B cell (primary cell): ENCODE measurements around the gene LENEP. TPM values are rescaled to one million over a fixed set of nuclear protein-coding genes. Genes with fewer than 3 reads are reported as not detected.
"Not testable (repeated sequence)": the region's sequence is repeated elsewhere in the genome, so short reads cannot be mapped to it uniquely, and the experiment has no call there.

Experiments
- ATAC-seq: fragments of 200-7000 bp; cut with Tn5 transposase; one replicate; pipeline ENCODE4 v1.10.0; 2021; ENCODE audit warnings: low read depth, mild to moderate bottlenecking, moderate number of reproducible peaks, moderate library complexity
- CTCF ChIA-PET: fragments of 350-600 bp; sonication (Branson Sonifier 250); formaldehyde crosslinking; loops from one replicate; lab custom pipeline; 2021; ENCODE audit warnings: antibody characterized with exemption, inconsistent platforms; lab: Charles Lee
- POLR2A ChIA-PET: fragments of 350-600 bp; sonication (Branson Sonifier 250); formaldehyde crosslinking; loops from one replicate; lab custom pipeline; 2021; ENCODE audit warnings: antibody characterized with exemption; lab: Charles Lee
- DNase-seq: peaks from one replicate; pipeline ENCODE4 v3.0.0; 2013
- H2AFZ ChIP-seq: 2 replicates; pipeline ENCODE4 v1.6.1; 2012; ENCODE audit warnings: mild to moderate bottlenecking, low read depth, low read length; ENCODE audit not compliant: insufficient read depth, poor library complexity, severe bottlenecking
- H3K27ac ChIP-seq, 2 donors: 1 replicate in 1 of 2; 2 replicates in 1 of 2; pipeline ENCODE4 v1.5.1; 2012 to 2013; ENCODE audit warnings: low read length in 2 of 2, mild to moderate bottlenecking in 2 of 2, moderate library complexity in 1 of 2
- H3K27me3 ChIP-seq, 4 experiments: fragments of 200-600 bp in 1 of 4; sonication (generic) in 1 of 4; replicated peaks in 1 of 4; 1 replicate in 2 of 4; 2 replicates in 2 of 4; pipeline versions ENCODE4 v1.6.1 to v1.7.0; 2013 to 2016; ENCODE audit warnings: low read length in 3 of 4, mild to moderate bottlenecking in 2 of 4, mixed read lengths in 1 of 4, moderate library complexity in 1 of 4; ENCODE audit not compliant: insufficient read depth in 4 of 4, control insufficient read depth in 3 of 4; ENCODE audit errors: control extremely low read depth in 1 of 4
- H3K36me3 ChIP-seq, 2 experiments: replicated peaks in 1 of 2; 1 replicate in 1 of 2; 2 replicates in 1 of 2; pipeline versions ENCODE4 v1.6.1 to v1.7.1; 2013; ENCODE audit warnings: low read length in 1 of 2; ENCODE audit not compliant: insufficient read depth in 2 of 2, control insufficient read depth in 1 of 2; ENCODE audit errors: control extremely low read depth in 1 of 2, extremely low read depth in 1 of 2
- H3K4me1 ChIP-seq, 2 donors: fragments of 200-600 bp in 1 of 2; sonication (generic) in 1 of 2; 1 replicate in 1 of 2; 2 replicates in 1 of 2; pipeline versions ENCODE4 v1.5.1 to v1.6.1; 2013 to 2017; ENCODE audit warnings: low read length in 2 of 2; ENCODE audit not compliant: control insufficient read depth in 2 of 2, insufficient read depth in 2 of 2
- H3K4me2 ChIP-seq: replicated peaks from 2 replicates; pipeline ENCODE3; 2012; ENCODE audit warnings: mild to moderate bottlenecking, low read depth, low read length; ENCODE audit not compliant: poor library complexity, severe bottlenecking
- H3K4me3 ChIP-seq, 5 experiments: fragments of 200-600 bp in 1 of 5; sonication (generic) in 1 of 5; 1 replicate in 3 of 5; 2 replicates in 2 of 5; pipeline versions ENCODE4 v1.5.1 to v1.7.0; 2011 to 2016; ENCODE audit warnings: low read length in 4 of 5, mild to moderate bottlenecking in 4 of 5, low read depth in 2 of 5, control low read depth in 1 of 5, moderate library complexity in 1 of 5; ENCODE audit not compliant: insufficient read depth in 1 of 5; ENCODE audit errors: control extremely low read depth in 1 of 5, extremely low read depth in 1 of 5
- H3K79me2 ChIP-seq: fragments of 200-600 bp; sonication (generic); one replicate; pipeline ENCODE4 v1.6.0; 2016; ENCODE audit warnings: low read length; ENCODE audit not compliant: control insufficient read depth, insufficient read depth
- H3K9ac ChIP-seq: fragments of 200-600 bp; sonication (generic); 2 replicates; pipeline ENCODE4 v1.6.1; 2017; ENCODE audit warnings: mild to moderate bottlenecking, low read length, moderate library complexity
- H3K9me3 ChIP-seq, 3 donors: one replicate each; pipeline versions ENCODE4 v1.6.1 to v1.7.1; 2013; ENCODE audit warnings: low read length in 2 of 3; ENCODE audit not compliant: control insufficient read depth in 2 of 3, insufficient read depth in 1 of 3; ENCODE audit errors: control extremely low read depth in 1 of 3
- H4K20me1 ChIP-seq: 2 replicates; pipeline ENCODE4 v1.6.0; 2012; ENCODE audit warnings: mild to moderate bottlenecking, low read length; ENCODE audit not compliant: insufficient read depth, control insufficient read depth, poor library complexity, severe bottlenecking
- H3K27ac Mint-ChIP-seq: one replicate; pipeline ENCODE4 v1.8.0; 2021; ENCODE audit warnings: mixed read lengths
- H3K27me3 Mint-ChIP-seq: one replicate; pipeline ENCODE4 v1.8.0; 2021; ENCODE audit warnings: mixed read lengths
- H3K4me1 Mint-ChIP-seq: one replicate; pipeline ENCODE4 v1.8.0; 2021; ENCODE audit warnings: mixed read lengths
- H3K4me3 Mint-ChIP-seq: one replicate; pipeline ENCODE4 v1.8.0; 2021; ENCODE audit warnings: mixed read lengths
- H3K9me3 Mint-ChIP-seq: one replicate; pipeline ENCODE4 v1.8.0; 2022; ENCODE audit warnings: mixed read lengths; ENCODE audit not compliant: insufficient read depth
- CTCF ChIP-seq: fragments of 200-600 bp; IDR thresholded peaks from one replicate; pipeline ENCODE4 v1.8.0; 2022; ENCODE audit warnings: antibody characterized with exemption, mild to moderate bottlenecking
- EZH2 ChIP-seq: IDR thresholded peaks from 2 replicates; pipeline ENCODE4 v1.6.1; 2012; ENCODE audit warnings: borderline replicate concordance, low read depth, mild to moderate bottlenecking, moderate library complexity, low read length; ENCODE audit not compliant: insufficient read depth, poor library complexity, severe bottlenecking
- WGBS: methylation state at CpG from one replicate; pipeline ENCODE4 v1.1.5; 2013; ENCODE audit warnings: missing lambda C conversion rate; ENCODE audit not compliant: insufficient coverage; 5-methylcytosine and 5-hydroxymethylcytosine counted together
- intact Hi-C: fragments of 100-400 bp; cut with micrococcal nuclease; formaldehyde crosslinking; loops from one replicate; pipeline ENCODE4 v1.10.0; 2022
- polyA plus RNA-seq: library from polyadenylated mRNA; depleted of rRNA; stranded (reverse); fragments of >200 nt; gene quantifications from 2 replicates; pipeline ENCODE4 v1.2.3, GENCODE V29; 2012
- total RNA-seq, 2 donors: library from RNA; stranded (reverse); fragments of 120-200 nt in 1 of 2; gene quantifications; 1 replicate in 1 of 2; 2 replicates in 1 of 2; pipeline versions ENCODE4 v1.2.3 to v1.2.4, GENCODE V29; 2013 to 2022

The LENEP gene
- total and polyA plus RNA-seq, 2 donors (not counting 1 experiment from before 2014, with no cell fraction given): 2.0 TPM; not detected in 1

GRCh38 chr1:154986736-154987135, 6.7 kb upstream of the LENEP start:
- intact Hi-C loops, H3K27me3 Mint-ChIP-seq, H3K4me3 Mint-ChIP-seq, H3K27ac ChIP-seq, H3K9me3 Mint-ChIP-seq, H3K27ac Mint-ChIP-seq, H3K9me3 ChIP-seq, H2AFZ ChIP-seq, ATAC-seq, H3K9ac ChIP-seq, DNase-seq, H3K27me3 ChIP-seq, H3K4me2 ChIP-seq, H3K4me3 ChIP-seq: not testable (repeated sequence)
- Histone ChIP-seq H3K36me3 (peaks cover 0 to 40% of the 10 kb centered on the region in 2 experiments), H3K79me2 (peaks cover 59% of the 10 kb centered on the region), H4K20me1 (peaks cover 42% of the 10 kb centered on the region), H3K4me1 (peaks cover 13 to 22% of the 10 kb centered on the region in 2 donors)
- H3K4me1 Mint-ChIP-seq: peaks cover 23% of the 10 kb centered on the region
- ChIA-PET CTCF (interaction anchor here (1.2 to 9.8 kb wide), 4 partner anchors 13 to 75 kb away, joined by 3 to 72 read pairs (median 8); no protein-coding TSS in a partner anchor), POLR2A (interaction anchor here (0.6 to 0.7 kb wide), 2 partner anchors 10 to 1043 kb away, joined by 3 read pairs; no protein-coding TSS in a partner anchor)
- no CpG with 5 or more reads among the region's 4 CpGs for WGBS

- no peaks in the 10 kb centered on the region for H3K27me3 ChIP-seq
- ATAC-seq: no peak
- H3K4me1 Mint-ChIP-seq: peaks cover 23% of the 10 kb centered on the region
- H3K4me3 Mint-ChIP-seq: no peak overlapping the region
- H3K9me3 ChIP-seq: no peaks in the 10 kb centered on the region
- intact Hi-C loops: no loop called here
- H3K27ac ChIP-seq: no peak overlapping the region
- peaks cover 12 to 19% of the 10 kb centered on the region in 2 donors for H3K4me1 ChIP-seq
- peaks cover 58% of the 10 kb centered on the region for H3K79me2 ChIP-seq
- no peak overlapping the region for H3K4me3 ChIP-seq
- no peaks in the 10 kb centered on the region for H3K9me3 Mint-ChIP-seq
- no peak for TF ChIP-seq CTCF
- TF ChIP-seq EZH2: no peak
- H3K36me3 ChIP-seq: peaks cover 0 to 41% of the 10 kb centered on the region in 2 experiments
- H2AFZ ChIP-seq: no peak overlapping the region
- peaks cover 42% of the 10 kb centered on the region for H4K20me1 ChIP-seq
- H3K9ac ChIP-seq: no peak overlapping the region
- ChIA-PET CTCF (interaction anchor here (1.2 to 9.8 kb wide), 6 partner anchors 11 to 74 kb away, joined by 3 to 72 read pairs (median 4); no protein-coding TSS in a partner anchor), POLR2A (interaction anchor here (0.7 to 1.3 kb wide), 3 partner anchors 12 to 1043 kb away, joined by 3 to 8 read pairs (median 4); partner anchors contain the start of gene PBXIP1)
- no peak for DNase-seq
- WGBS: 95% methylated on average over 5 of the region's 6 CpGs
- no peak overlapping the region for H3K4me2 ChIP-seq
- H3K27ac Mint-ChIP-seq: no peak overlapping the region
- H3K27me3 Mint-ChIP-seq: no peaks in the 10 kb centered on the region
Observed at GRCh38 chr1:154987326-154987725, 6.1 kb upstream of the LENEP start.
